Measurements from ENCODE around the gene CHTF8. TPM values are rescaled to one million over a fixed set of nuclear protein-coding genes. Genes with fewer than 3 reads are reported as not detected.

CHTF8 gene
- total RNA-seq, 4 donors from 2014 or later, result 95.8 to 124 (median 104) TPM

- peak; percentile 88 to 89 for DNase-seq
- Histone ChIP-seq H3K27me3 (no peaks in the 10 kb centered on the region), H3K27ac (peak overlapping the region; percentile 73 to 89 (median 81)), H3K4me3 (replicated peaks in 1 of 3) (no peak overlapping the region), H3K4me1 (peaks cover 29 to 34% of the 10 kb centered on the region in 2 donors), H3K9me3 (no peaks in the 10 kb centered on the region), H3K36me3 (no peaks in the 10 kb centered on the region)
- TF ChIP-seq POLR2A (IDR thresholded peaks at IDR 0.05), result no peak
- TF ChIP-seq CTCF (IDR thresholded peaks at IDR 0.05), result no peak
- WGBS, 2 donors, result 47 to 56% methylated on average over 4 of the region's 4 CpGs
- intact Hi-C loops (cut with DNase I), result loop anchor here (10.0 kb wide), 1 partner anchor 92 kb away; no protein-coding TSS in a partner anchor
Observed at GRCh38 chr16:69077251-69077650, 55.1 kb downstream of the CHTF8 start.

GRCh38 chr16:69073181-69073702 is 59.1 kb downstream of the CHTF8 start:
- WGBS, 2 donors, result 84 to 91% methylated on average over 10 of the region's 10 CpGs

GRCh38 chr16:69072640-69072974 is 59.8 kb downstream of the CHTF8 start:
- H3K27ac ChIP-seq, result peak overlapping the region; percentile 91 to 93 (median 91)
- WGBS, 2 donors, result 26% methylated on average over 2 of the region's 2 CpGs
- peak; percentile 51 to 59 for DNase-seq
- intact Hi-C loops (cut with DNase I), result loop anchor here (10.0 kb wide), 1 partner anchor 88 kb away; no protein-coding TSS in a partner anchor
- TF ChIP-seq CTCF (IDR thresholded peaks at IDR 0.05), result no peak
- TF ChIP-seq POLR2A (IDR thresholded peaks at IDR 0.05), result no peak
- H3K4me1 ChIP-seq, result peaks cover 29 to 34% of the 10 kb centered on the region in 2 donors
- no peaks in the 10 kb centered on the region for H3K9me3 ChIP-seq
- H3K27me3 ChIP-seq, result no peaks in the 10 kb centered on the region
- H3K4me3 ChIP-seq (replicated peaks in 1 of 3), result no peak overlapping the region
- H3K36me3 ChIP-seq, result no peaks in the 10 kb centered on the region

More at GRCh38 chr16:69073181-69073702, 59.1 kb downstream of the CHTF8 start:
- H3K36me3 ChIP-seq, result no peaks in the 10 kb centered on the region
- H3K4me3 ChIP-seq (replicated peaks in 1 of 3), result no peak overlapping the region
- no peak for DNase-seq
- H3K4me1 ChIP-seq, result peaks cover 31 to 40% of the 10 kb centered on the region in 2 donors
- H3K27me3 ChIP-seq, result no peaks in the 10 kb centered on the region
- no peaks in the 10 kb centered on the region for H3K9me3 ChIP-seq
- intact Hi-C loops (cut with DNase I), result loop anchor here (10.0 kb wide), 1 partner anchor 88 kb away; no protein-coding TSS in a partner anchor
- peak overlapping the region; percentile 91 to 93 (median 91) for H3K27ac ChIP-seq
- TF ChIP-seq POLR2A (IDR thresholded peaks at IDR 0.05) (no peak), CTCF (IDR thresholded peaks at IDR 0.05) (no peak)

GRCh38 chr16:69071036-69071435 is 61.4 kb downstream of the CHTF8 start:
- no peak for TF ChIP-seq CTCF (IDR thresholded peaks at IDR 0.05)
- TF ChIP-seq POLR2A (IDR thresholded peaks at IDR 0.05), result no peak
- Histone ChIP-seq H3K27me3 (no peaks in the 10 kb centered on the region), H3K4me1 (peaks cover 20 to 29% of the 10 kb centered on the region in 2 donors), H3K9me3 (no peaks in the 10 kb centered on the region), H3K4me3 (replicated peaks in 1 of 3) (no peak overlapping the region), H3K27ac (peak overlapping the region; percentile 91 to 93 (median 91)), H3K36me3 (no peaks in the 10 kb centered on the region)
- intact Hi-C loops (cut with DNase I), result loop anchor here (10.0 kb wide), 1 partner anchor 86 kb away; no protein-coding TSS in a partner anchor
- WGBS, 2 donors, result 68 to 71% methylated on average over 3 of the region's 3 CpGs
- no peak for DNase-seq

- 97% methylated on average over 5 of the region's 5 CpGs for WGBS, 2 donors
- H3K36me3 ChIP-seq, result no peaks in the 10 kb centered on the region
- H3K4me3 ChIP-seq (replicated peaks in 1 of 3), result no peak overlapping the region
- no peaks in the 10 kb centered on the region for H3K27me3 ChIP-seq
- DNase-seq, result no peak
- H3K9me3 ChIP-seq, result no peaks in the 10 kb centered on the region
- no peak for TF ChIP-seq POLR2A (IDR thresholded peaks at IDR 0.05)
- no peak for TF ChIP-seq CTCF (IDR thresholded peaks at IDR 0.05)
- peaks cover 20 to 39% of the 10 kb centered on the region in 2 donors for H3K4me1 ChIP-seq
- intact Hi-C loops (cut with DNase I), result no loop called here
- H3K27ac ChIP-seq, result peak overlapping the region in 2 of 3 donors; percentile 23 to 32
Observed at GRCh38 chr16:69069504-69069903, 62.9 kb downstream of the CHTF8 start.

Measured in thyroid gland (tissue), 4 donors.